IPS DF 6.9 (cell line): ENCODE data around the gene KATNAL2.
"Not testable (repeated sequence)": the region's sequence is repeated elsewhere in the genome, so short reads cannot be mapped to it uniquely, and the experiment has no call there.

Source experiments
- DNase-seq: peaks from one replicate; pipeline ENCODE4 v3.0.0-alpha.2; 2013; ENCODE audit warnings: low read depth, low spot score
- H3K27ac ChIP-seq: one replicate; pipeline ENCODE4 v1.5.1; 2013; ENCODE audit warnings: low read length, control low read depth
- H3K27me3 ChIP-seq: 2 replicates; pipeline ENCODE4 v1.6.1; 2013; ENCODE audit warnings: mild to moderate bottlenecking, low read length; ENCODE audit not compliant: control insufficient read depth, insufficient read depth
- H3K36me3 ChIP-seq: 2 replicates; pipeline ENCODE4 v1.6.1; 2013; ENCODE audit warnings: low read length; ENCODE audit not compliant: control insufficient read depth, insufficient read depth
- H3K4me1 ChIP-seq: 2 replicates; pipeline ENCODE4 v1.6.1; 2013; ENCODE audit warnings: low read length; ENCODE audit not compliant: control insufficient read depth, insufficient read depth
- H3K4me3 ChIP-seq: 2 replicates; pipeline ENCODE4 v1.5.1; 2013; ENCODE audit warnings: mild to moderate bottlenecking, low read length
- H3K9me3 ChIP-seq: 2 replicates; pipeline ENCODE4 v1.6.1; 2013; ENCODE audit warnings: low read length, inconsistent platforms; ENCODE audit not compliant: control insufficient read depth, insufficient read depth
- WGBS: extraction: QIAGEN DNeasy Blood & Tissue Kit; methylation state at CpG from one replicate; pipeline ENCODE4 v1.1.7; 2013; ENCODE audit warnings: mixed read lengths, missing lambda C conversion rate; ENCODE audit not compliant: insufficient read length, insufficient coverage; 5-methylcytosine and 5-hydroxymethylcytosine counted together

KATNAL2 gene

DNA sequence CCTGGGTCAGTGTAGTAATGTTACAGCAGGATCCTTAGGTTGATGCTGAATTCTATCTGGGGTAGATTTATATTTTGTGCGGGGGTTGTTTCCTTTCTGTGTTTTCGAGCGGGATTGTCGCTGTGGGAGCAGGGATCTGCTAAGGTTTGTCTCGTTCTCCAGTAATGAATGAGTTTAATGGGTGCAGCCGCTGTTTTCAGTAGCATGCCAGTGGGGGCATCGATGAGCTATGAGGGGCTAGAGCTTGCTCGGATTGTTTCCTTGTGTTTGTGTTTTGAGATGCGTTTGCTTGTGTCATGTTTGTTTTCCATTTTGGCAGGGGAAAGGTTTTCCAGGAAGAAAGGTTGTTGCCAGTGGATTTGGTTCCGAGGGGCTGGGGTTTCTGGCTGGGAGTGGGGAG is 48.9 kb downstream of the KATNAL2 start:
- H3K27me3 ChIP-seq, H3K4me3 ChIP-seq, DNase-seq, H3K36me3 ChIP-seq, H3K4me1 ChIP-seq, H3K27ac ChIP-seq, H3K9me3 ChIP-seq: not testable (repeated sequence)
- no CpG with 5 or more reads among the region's 10 CpGs for WGBS

DNA sequence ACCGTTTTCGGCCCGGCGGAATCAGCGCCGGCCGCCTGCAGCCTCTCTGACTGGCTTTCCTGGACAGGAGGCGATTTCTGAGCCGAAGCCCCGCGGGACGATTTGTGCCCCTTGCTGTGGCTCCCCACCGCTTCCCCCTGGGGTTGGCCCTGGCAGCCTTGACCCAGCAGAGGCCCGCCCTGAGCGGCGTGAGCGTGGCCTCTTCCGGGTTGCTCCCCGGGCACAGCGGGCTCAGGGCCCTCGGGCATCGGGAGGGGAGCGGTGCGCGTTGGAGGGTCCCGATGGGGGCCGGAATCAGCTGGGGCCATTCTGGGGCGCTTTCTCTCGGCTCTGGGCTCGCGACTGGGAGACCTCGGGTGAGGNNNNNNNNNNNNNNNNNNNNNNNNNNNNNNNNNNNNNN is 52.1 kb downstream of the KATNAL2 start:
- not testable (repeated sequence) for H3K4me1 ChIP-seq, H3K4me3 ChIP-seq, H3K36me3 ChIP-seq, H3K27ac ChIP-seq, DNase-seq, H3K9me3 ChIP-seq, H3K27me3 ChIP-seq
- no CpG with 5 or more reads among the region's 32 CpGs for WGBS

DNA sequence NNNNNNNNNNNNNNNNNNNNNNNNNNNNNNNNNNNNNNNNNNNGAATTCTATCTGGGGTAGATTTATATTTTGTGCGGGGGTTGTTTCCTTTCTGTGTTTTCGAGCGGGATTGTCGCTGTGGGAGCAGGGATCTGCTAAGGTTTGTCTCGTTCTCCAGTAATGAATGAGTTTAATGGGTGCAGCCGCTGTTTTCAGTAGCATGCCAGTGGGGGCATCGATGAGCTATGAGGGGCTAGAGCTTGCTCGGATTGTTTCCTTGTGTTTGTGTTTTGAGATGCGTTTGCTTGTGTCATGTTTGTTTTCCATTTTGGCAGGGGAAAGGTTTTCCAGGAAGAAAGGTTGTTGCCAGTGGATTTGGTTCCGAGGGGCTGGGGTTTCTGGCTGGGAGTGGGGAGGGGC is 102.5 kb downstream of the KATNAL2 start:
- DNase-seq, H3K27ac ChIP-seq, H3K4me1 ChIP-seq, H3K27me3 ChIP-seq, H3K9me3 ChIP-seq, H3K4me3 ChIP-seq, H3K36me3 ChIP-seq: not testable (repeated sequence)
- WGBS = no CpG with 5 or more reads among the region's 10 CpGs

DNA sequence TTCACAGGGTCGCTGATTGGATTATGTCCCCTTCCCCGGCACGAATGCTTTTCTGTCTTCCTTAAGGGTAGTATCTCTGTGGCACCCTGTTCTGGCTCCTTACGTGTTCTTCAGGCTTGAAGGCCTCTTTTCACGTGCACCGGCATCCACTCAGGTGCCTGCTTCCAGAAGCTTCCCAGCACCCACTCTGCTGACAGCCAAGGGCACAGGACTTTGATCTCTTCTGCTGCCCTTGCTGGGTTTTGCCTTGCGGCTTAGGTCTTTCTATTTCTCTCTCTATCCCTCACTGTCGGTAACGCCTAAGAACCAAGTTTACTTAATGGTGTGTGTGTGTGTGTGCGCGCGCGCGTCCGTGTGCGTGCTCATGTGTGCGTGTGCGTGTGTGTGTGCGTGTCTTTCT is 103.4 kb downstream of the KATNAL2 start:
- not testable (repeated sequence) for H3K9me3 ChIP-seq, H3K36me3 ChIP-seq, DNase-seq, H3K27me3 ChIP-seq, H3K4me1 ChIP-seq, H3K4me3 ChIP-seq, H3K27ac ChIP-seq
- no CpG with 5 or more reads among the region's 19 CpGs for WGBS

DNA sequence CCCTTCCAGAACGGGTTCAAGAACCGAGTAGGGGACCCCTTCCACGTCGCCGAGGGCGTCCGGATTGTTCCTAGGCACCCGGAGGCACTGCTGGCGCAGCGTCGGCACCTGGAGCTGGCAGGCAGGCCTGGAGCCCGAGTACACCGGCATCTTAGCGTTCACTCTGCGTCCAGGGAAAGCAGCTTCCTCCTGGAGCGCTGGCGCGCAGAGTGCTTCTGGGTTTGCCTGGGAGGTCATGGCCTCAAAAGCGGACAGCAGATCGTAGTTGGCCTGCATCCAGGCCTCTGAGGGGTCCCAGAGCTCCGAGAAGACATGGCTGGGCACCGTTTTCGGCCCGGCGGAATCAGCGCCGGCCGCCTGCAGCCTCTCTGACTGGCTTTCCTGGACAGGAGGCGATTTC is 105.4 kb downstream of the KATNAL2 start:
- WGBS = no CpG with 5 or more reads among the region's 29 CpGs
- not testable (repeated sequence) for H3K27me3 ChIP-seq

DNA sequence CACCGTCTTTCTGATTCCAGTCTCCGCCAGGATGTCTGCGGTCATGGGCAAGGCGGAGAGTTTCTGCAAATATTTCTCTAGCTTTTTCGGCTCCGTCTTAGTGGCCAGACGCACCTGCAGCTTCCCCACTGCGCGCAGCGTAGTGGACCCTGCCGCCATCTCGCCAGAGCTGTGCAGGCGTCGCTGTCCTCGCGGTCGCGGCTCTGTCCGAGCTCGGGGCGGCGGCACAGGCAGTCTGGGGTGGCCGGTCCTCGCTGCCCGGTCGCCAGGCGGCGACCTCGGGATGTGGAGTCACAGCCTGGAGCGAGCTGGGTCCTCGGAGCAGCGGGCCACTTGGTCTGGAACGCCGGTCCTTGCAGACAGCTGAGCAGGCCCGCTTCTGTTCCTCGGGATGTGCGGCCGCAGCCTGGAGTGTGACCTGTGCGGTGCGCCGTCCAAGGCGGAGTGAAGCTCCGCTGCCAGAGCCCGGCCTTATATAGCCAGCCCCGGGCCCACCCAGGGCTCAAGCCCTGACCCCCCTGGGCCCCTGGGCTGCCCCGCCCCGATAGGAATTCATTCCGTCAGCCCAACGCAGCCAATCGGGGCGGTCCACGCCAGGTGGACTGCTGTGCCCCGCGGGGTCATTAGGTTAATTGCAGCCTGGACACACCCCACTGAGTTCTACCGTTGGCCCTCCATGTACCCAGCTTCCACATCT is 106.5 kb downstream of the KATNAL2 start:
- not testable (repeated sequence) for H3K4me3 ChIP-seq, H3K4me1 ChIP-seq, H3K27ac ChIP-seq, H3K9me3 ChIP-seq, H3K27me3 ChIP-seq, H3K36me3 ChIP-seq, DNase-seq
- WGBS = no CpG with 5 or more reads among the region's 55 CpGs

More for the DNA sequence above, 105.4 kb downstream of the KATNAL2 start:
- not testable (repeated sequence) for H3K4me1 ChIP-seq, H3K4me3 ChIP-seq, H3K27ac ChIP-seq, H3K9me3 ChIP-seq, H3K36me3 ChIP-seq, DNase-seq

DNA sequence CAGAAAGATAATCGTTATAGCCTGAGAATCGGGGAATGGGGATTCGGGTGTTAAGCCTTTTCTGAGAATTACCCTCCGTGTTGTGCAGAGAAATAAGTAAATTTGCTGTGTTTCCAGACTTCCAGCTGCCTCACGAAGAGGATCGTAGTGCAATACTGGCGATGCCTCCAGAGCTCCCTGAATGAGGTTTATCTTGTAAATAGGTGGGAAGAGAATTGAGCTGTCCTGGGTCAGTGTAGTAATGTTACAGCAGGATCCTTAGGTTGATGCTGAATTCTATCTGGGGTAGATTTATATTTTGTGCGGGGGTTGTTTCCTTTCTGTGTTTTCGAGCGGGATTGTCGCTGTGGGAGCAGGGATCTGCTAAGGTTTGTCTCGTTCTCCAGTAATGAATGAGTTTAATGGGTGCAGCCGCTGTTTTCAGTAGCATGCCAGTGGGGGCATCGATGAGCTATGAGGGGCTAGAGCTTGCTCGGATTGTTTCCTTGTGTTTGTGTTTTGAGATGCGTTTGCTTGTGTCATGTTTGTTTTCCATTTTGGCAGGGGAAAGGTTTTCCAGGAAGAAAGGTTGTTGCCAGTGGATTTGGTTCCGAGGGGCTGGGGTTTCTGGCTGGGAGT is 108.3 kb downstream of the KATNAL2 start:
- H3K9me3 ChIP-seq, H3K4me3 ChIP-seq, DNase-seq, H3K36me3 ChIP-seq, H3K27me3 ChIP-seq, H3K27ac ChIP-seq, H3K4me1 ChIP-seq: not testable (repeated sequence)
- no CpG with 5 or more reads among the region's 17 CpGs for WGBS

DNA sequence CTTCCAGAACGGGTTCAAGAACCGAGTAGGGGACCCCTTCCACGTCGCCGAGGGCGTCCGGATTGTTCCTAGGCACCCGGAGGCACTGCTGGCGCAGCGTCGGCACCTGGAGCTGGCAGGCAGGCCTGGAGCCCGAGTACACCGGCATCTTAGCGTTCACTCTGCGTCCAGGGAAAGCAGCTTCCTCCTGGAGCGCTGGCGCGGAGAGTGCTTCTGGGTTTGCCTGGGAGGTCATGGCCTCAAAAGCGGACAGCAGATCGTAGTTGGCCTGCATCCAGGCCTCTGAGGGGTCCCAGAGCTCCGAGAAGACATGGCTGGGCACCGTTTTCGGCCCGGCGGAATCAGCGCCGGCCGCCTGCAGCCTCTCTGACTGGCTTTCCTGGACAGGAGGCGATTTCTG is 111.3 kb downstream of the KATNAL2 start:
- not testable (repeated sequence) for H3K27me3 ChIP-seq, H3K27ac ChIP-seq, H3K4me3 ChIP-seq, DNase-seq, H3K36me3 ChIP-seq, H3K4me1 ChIP-seq, H3K9me3 ChIP-seq
- no CpG with 5 or more reads among the region's 29 CpGs for WGBS

DNA sequence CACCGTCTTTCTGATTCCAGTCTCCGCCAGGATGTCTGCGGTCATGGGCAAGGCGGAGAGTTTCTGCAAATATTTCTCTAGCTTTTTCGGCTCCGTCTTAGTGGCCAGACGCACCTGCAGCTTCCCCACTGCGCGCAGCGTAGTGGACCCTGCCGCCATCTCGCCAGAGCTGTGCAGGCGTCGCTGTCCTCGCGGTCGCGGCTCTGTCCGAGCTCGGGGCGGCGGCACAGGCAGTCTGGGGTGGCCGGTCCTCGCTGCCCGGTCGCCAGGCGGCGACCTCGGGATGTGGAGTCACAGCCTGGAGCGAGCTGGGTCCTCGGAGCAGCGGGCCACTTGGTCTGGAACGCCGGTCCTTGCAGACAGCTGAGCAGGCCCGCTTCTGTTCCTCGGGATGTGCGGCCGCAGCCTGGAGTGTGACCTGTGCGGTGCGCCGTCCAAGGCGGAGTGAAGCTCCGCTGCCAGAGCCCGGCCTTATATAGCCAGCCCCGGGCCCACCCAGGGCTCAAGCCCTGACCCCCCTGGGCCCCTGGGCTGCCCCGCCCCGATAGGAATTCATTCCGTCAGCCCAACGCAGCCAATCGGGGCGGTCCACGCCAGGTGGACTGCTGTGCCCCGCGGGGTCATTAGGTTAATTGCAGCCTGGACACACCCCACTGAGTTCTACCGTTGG is 112.4 kb downstream of the KATNAL2 start:
- not testable (repeated sequence) for H3K36me3 ChIP-seq, H3K27ac ChIP-seq, H3K27me3 ChIP-seq, H3K9me3 ChIP-seq, H3K4me1 ChIP-seq, H3K4me3 ChIP-seq, DNase-seq
- WGBS = no CpG with 5 or more reads among the region's 55 CpGs

DNA sequence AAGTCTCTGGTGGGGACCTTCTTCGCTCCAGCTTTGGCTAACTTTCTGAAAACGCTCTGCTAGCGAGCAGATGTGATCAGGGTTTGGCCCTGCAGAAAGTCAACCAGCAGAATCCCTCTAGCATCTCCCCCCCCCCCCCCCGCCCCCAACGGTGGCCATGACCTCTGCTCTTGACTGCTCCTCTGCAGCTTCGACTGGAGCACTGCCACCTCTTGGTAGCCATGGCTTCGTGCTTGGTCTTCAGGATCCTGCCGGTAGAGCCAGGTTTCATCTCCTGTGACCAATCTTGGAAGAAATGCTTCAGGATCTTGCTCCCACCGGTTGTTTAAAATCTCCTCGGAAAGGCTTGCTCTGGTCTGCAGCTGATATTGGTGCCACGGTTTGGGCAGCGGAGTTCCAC is 113.5 kb downstream of the KATNAL2 start:
- not testable (repeated sequence) for DNase-seq, H3K27ac ChIP-seq, H3K4me1 ChIP-seq, H3K4me3 ChIP-seq, H3K9me3 ChIP-seq, H3K27me3 ChIP-seq, H3K36me3 ChIP-seq
- WGBS = no CpG with 5 or more reads among the region's 12 CpGs

DNA sequence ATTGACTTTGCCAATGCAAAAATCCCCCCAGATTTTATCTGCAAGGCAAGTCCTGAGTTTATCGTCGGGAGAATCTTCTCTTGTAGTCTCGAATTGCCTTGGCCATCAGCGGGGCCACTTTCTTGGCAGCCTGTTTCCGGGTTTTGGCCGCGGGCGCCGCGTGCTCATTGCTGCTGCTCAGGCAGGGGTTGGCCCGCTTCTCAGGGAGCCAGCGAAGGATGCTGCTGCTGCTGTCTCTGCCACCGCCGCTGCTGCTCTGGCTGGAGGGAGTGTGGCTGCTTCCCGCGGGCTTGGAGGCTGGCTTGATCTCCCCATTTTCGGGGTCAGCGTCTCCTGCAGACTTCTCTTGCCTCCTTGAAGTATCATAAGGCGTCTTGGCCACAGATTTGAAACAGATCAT is 115.5 kb downstream of the KATNAL2 start:
- Histone ChIP-seq H3K36me3 (no peaks in the 10 kb centered on the region), H3K9me3 (no peaks in the 10 kb centered on the region), H3K27ac (no peak overlapping the region), H3K27me3 (no peaks in the 10 kb centered on the region), H3K4me1 (no peaks in the 10 kb centered on the region; the same call in 1 of the 2 replicates), H3K4me3 (no peak overlapping the region)
- DNase-seq = no peak
- WGBS = no CpG with 5 or more reads among the region's 19 CpGs
